NCI-H146 treated with DMSO at 0.1 percent for 48 hours (cell line): Measurements from ENCODE around the gene GOLGA6L2.

ENCODE experiments used
- DNase-seq: peaks from one replicate; lab custom pipeline; 2025; ENCODE audit not compliant: unreplicated experiment; lab: John Stamatoyannopoulos, UW

The GOLGA6L2 gene

DNA sequence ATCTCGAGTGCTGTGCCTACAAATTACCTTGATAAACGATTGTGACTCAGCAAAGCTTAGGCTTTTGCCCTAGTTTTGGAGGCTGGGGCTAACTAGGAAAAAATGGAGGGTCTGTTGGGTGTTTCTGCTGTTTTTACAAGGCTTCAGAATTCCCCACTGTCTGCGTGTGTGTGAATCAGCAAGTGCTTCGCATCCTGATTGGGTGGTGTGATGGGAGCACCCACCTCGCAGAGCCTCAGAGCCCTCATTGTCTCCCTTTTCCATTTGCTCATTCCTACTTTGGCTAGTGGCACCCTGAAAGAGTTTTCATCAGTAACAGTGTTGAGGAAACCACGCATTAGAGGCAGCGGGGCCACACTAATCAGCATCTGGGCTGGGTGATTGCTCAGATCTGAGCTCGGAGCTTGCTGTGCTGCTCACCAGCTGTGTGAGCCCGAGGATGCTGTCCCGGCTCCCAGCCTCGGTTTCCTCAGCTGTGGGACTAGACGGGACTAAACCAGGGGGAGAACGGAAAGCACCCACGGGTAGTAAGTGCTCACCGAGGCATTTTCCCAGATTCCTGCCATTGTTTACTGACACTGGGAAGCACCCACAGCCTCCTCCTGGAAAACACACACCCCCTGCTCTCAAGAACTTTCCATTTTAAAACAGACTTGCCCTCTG, 51.9 kb downstream of the GOLGA6L2 start:
- no peak for DNase-seq
